Tibial nerve (tissue), 3 donors: ENCODE data around the gene PTHLH.

Experiments used
- CTCF ChIP-seq, 5 experiments: fragments of 200-600 bp in 3 of 5; fragments of 450-650 bp in 2 of 5; sonication (generic) in 3 of 5; IDR thresholded peaks; one replicate each; pipeline ENCODE4 v1.5.1; 2016 to 2019; ENCODE audit warnings: antibody characterized with exemption in 5 of 5, mild to moderate bottlenecking in 3 of 5, moderate library complexity in 2 of 5
- POLR2A ChIP-seq, 2 donors: fragments of 450-650 bp; IDR thresholded peaks; one replicate each; pipeline ENCODE4 v1.6.1; 2017; ENCODE audit warnings: antibody characterized with exemption in 2 of 2, mild to moderate bottlenecking in 2 of 2, moderate library complexity in 2 of 2

DNA sequence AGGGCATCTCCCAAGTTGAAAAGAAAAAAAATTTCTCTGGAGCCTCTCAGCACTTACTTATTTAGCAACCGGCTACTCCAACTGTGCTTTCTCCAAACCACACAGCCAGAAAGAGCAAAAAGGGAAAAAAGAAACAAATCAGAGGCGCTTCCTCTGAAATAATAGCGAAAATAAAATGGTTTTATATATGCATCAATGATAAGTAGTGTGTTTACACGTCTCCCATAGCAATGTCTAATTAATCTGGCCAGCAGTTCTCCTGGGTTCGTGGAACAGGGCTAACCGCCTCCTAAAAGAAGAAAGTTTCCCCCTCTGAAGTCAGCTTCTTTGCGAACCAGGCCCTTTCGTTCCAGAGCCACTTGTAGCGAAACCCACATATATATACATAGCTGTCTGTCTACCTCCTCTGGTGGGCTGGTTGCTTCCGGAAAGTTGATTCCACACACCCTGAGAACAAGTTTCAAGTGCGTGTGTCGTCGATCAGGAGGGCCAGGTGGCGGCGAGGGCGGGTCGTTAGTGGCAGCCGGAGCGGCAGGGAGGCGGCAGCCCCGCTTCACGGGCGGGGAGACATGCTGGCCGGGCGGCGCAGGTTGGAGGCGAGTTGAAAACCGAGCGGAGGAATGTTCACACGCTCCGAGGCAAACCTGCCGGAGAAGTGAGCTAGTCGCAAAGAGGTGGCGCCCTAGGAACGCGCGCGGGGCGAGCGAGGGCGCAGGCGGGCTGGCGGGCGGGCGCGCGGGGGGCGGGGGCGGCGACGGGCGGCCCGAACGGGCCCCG, 2.7 kb downstream of the PTHLH start:
- no peak for TF ChIP-seq POLR2A (IDR thresholded peaks at IDR 0.05)
- no peak for TF ChIP-seq CTCF (IDR thresholded peaks at IDR 0.05)
